ENCODE measurements around the gene VENTX.

DNA sequence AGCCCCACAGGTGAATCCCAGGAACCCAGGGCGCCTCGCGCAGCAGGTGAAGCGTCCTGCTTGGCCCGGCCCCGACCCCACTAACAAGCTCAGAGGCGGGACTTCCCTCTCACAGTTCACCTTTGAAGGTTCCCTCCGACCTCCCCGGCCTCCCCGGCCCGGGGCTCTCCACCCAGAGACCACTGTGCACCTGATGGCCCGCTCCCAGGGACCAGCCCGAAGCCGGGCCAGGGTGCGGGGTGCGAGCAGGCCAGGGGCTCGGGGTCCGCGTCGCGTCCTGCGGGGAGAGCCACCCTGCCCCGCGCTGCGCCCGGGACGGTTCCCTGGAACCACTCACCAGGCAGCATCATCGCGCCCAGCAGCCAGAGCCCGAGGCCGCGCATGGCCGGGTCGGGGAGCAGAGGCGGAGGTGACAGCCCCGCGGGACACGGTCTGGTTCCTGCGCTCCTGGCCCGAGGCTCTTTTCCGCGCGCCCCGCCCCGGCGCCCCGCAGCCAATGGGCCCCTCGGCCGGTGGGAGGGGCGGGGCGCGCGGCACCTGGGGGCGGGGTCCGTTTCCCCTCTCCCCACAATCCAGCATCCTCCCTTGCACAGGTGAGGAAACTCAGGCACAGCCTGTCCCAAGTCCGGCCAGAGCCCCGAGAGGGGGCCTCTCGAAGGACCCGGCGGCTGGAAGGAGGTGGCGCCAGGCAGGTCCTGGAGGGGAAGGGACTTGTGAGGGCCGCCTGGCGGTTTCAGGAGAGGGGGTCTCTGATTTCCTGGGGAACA, 39.0 kb downstream of the VENTX start, which contains the start of gene ADAM8:
- TF ChIP-seq, protein P1, sequence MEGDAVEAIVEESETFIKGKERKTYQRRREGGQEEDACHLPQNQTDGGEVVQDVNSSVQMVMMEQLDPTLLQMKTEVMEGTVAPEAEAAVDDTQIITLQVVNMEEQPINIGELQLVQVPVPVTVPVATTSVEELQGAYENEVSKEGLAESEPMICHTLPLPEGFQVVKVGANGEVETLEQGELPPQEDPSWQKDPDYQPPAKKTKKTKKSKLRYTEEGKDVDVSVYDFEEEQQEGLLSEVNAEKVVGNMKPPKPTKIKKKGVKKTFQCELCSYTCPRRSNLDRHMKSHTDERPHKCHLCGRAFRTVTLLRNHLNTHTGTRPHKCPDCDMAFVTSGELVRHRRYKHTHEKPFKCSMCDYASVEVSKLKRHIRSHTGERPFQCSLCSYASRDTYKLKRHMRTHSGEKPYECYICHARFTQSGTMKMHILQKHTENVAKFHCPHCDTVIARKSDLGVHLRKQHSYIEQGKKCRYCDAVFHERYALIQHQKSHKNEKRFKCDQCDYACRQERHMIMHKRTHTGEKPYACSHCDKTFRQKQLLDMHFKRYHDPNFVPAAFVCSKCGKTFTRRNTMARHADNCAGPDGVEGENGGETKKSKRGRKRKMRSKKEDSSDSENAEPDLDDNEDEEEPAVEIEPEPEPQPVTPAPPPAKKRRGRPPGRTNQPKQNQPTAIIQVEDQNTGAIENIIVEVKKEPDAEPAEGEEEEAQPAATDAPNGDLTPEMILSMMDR (optimal IDR thresholded peaks at IDR 0.05 in 1 of 3, IDR thresholded peaks at IDR 0.05 in 1 of 3, conservative IDR thresholded peaks at IDR 0.05 in 1 of 3; ENCODE audit: extremely low read depth in 1 of 3, insufficient read depth in 2 of 3, low read length in 3 of 3), result no peak
- TF ChIP-seq EZH2 (IDR thresholded peaks at IDR 0.05; ENCODE audit: low read length), result no peak
